ENCODE measurements around the gene AAGAB.

The AAGAB gene

GRCh38 chr15:67210555-67211168 is 43.8 kb downstream of the AAGAB start:
- DNase-seq (ENCODE audit: low read depth in 2 of 2) = no peak

- DNase-seq (ENCODE audit: low read depth in 2 of 2) = no peak
These were observed 46.1 kb downstream of the AAGAB start for GRCh38 chr15:67208396-67208795.

GRCh38 chr15:67207555-67208207 is 46.8 kb downstream of the AAGAB start:
- DNase-seq (ENCODE audit: low read depth in 2 of 2) = no peak

- no peak for DNase-seq (ENCODE audit: low read depth in 2 of 2)
These were observed 51.5 kb downstream of the AAGAB start for GRCh38 chr15:67202991-67203390.

GRCh38 chr15:67202091-67202490 is 52.4 kb downstream of the AAGAB start:
- no peak for DNase-seq (ENCODE audit: low read depth in 2 of 2)

- no peak for DNase-seq (ENCODE audit: low read depth in 2 of 2)
These were observed 53.3 kb downstream of the AAGAB start for GRCh38 chr15:67201136-67201535.

GRCh38 chr15:67199881-67200763 is 54.3 kb downstream of the AAGAB start:
- no peak for DNase-seq (ENCODE audit: low read depth in 2 of 2)

GRCh38 chr15:67199391-67199790 is 55.1 kb downstream of the AAGAB start:
- DNase-seq (ENCODE audit: low read depth in 2 of 2) = no peak

GRCh38 chr15:67198157-67198754 is 56.2 kb downstream of the AAGAB start:
- no peak for DNase-seq (ENCODE audit: low read depth in 2 of 2)

- DNase-seq (ENCODE audit: low read depth in 2 of 2) = no peak
These were observed 57.1 kb downstream of the AAGAB start for GRCh38 chr15:67197364-67197695.

- no peak for DNase-seq (ENCODE audit: low read depth in 2 of 2)
These were observed 57.6 kb downstream of the AAGAB start for GRCh38 chr15:67196672-67197363.

GRCh38 chr15:67196222-67196621 is 58.2 kb downstream of the AAGAB start:
- DNase-seq (ENCODE audit: low read depth in 2 of 2) = no peak

GRCh38 chr15:67195305-67195704 is 59.2 kb downstream of the AAGAB start:
- DNase-seq (ENCODE audit: low read depth in 2 of 2) = no peak

- no peak for DNase-seq (ENCODE audit: low read depth in 2 of 2)
These were observed 60.0 kb downstream of the AAGAB start for GRCh38 chr15:67194171-67195114.

GRCh38 chr15:67193223-67193990 is 61.1 kb downstream of the AAGAB start:
- no peak for DNase-seq (ENCODE audit: low read depth in 2 of 2)

- DNase-seq (ENCODE audit: low read depth in 2 of 2) = no peak
These were observed 62.2 kb downstream of the AAGAB start for GRCh38 chr15:67192185-67192820.

- DNase-seq (ENCODE audit: low read depth in 2 of 2) = no peak
These were observed 63.6 kb downstream of the AAGAB start for GRCh38 chr15:67190813-67191212.

- DNase-seq (ENCODE audit: low read depth in 2 of 2) = no peak
These were observed 64.1 kb downstream of the AAGAB start for GRCh38 chr15:67190326-67190725.

- no peak for DNase-seq (ENCODE audit: low read depth in 2 of 2)
These were observed 65.0 kb downstream of the AAGAB start for GRCh38 chr15:67189326-67190051.

All from activated CD8-positive, alpha-beta memory T cell treated with anti-CD3 and anti-CD28 coated beads for 4 hours (primary cell).